Kidney capillary endothelial cell (primary cell): Measurements from ENCODE around the gene SLC7A14.

Experiments
- DNase-seq: peaks from one replicate; pipeline ENCODE4 v3.0.0-alpha.2; 2018; ENCODE audit warnings: low spot score

The SLC7A14 gene

GRCh38 chr3:170497207-170498095, 88.4 kb downstream of the SLC7A14 start:
- DNase-seq: no peak

DNA sequence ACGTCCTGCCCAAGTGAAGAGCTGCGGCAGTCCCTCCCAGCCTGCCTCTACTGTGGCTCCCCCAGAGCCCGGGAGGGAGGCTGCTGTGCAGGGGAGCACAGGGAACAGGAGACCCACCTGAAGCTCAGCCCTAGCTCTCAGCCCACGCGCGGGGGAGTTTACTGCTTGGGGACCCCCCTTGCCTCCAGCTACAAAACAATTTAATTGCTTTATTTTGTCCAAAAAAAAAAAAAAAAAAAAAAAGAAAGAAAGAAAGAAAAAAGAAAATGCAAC, 89.1 kb downstream of the SLC7A14 start:
- DNase-seq: no peak

GRCh38 chr3:170496026-170496867, 89.6 kb downstream of the SLC7A14 start:
- DNase-seq: no peak

GRCh38 chr3:170494766-170495165, 91.1 kb downstream of the SLC7A14 start:
- DNase-seq: no peak

- no peak for DNase-seq
Observed at GRCh38 chr3:170493712-170494182, 92.1 kb downstream of the SLC7A14 start.

DNA sequence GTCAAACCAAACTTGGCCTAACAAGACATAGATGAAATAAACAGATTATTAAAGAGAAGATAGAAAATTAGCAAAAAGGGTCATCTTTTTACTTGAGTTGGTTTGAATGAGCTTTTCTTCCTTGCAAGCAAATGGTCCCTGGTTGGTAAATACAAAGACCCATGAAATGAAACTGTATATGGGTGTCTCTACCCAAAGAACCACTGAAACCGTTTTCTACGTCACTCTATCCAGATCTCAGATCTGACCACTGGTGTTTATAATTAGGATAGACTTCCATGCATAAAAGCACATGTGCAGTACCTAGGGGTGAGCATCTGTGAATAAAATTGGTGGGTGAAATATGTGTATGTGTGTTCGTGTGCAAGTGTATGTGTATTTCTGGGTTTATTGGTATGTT, 94.0 kb downstream of the SLC7A14 start:
- no peak for DNase-seq

DNA sequence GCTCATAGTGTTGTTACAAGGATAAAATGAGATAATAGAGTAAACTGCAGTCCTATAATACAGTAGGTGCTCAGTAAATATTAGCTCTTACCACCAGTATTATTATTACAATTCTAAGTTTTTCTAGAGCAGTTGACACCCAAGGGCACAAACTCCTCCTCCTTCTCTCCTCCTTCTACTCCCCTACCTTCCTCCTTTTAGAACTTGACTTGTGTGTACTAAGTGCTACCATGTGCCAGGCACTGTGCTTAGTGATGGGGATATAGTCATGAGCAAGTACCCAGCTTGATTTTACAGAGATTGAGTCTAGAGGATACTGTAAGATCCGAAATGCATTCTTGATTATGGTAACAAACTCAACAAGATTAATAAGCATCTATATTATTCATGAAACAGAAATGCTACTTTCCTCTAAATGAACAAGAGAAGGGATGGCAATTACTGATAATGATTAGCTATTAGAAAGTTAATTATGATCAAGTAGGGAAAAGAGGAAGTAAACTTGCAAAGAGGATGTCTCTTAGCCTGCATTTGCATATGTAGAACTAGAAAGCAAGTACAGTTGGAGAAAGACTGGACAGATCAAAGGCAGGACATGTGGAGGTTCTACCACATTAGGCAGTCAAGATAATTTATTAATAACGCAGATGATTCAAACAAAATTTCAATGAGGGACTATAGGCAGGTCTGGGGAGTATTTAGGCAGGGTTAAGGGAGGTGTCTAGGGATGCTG, 94.9 kb downstream of the SLC7A14 start:
- DNase-seq: no peak

GRCh38 chr3:170488802-170489201, 97.1 kb downstream of the SLC7A14 start:
- no peak for DNase-seq

DNA sequence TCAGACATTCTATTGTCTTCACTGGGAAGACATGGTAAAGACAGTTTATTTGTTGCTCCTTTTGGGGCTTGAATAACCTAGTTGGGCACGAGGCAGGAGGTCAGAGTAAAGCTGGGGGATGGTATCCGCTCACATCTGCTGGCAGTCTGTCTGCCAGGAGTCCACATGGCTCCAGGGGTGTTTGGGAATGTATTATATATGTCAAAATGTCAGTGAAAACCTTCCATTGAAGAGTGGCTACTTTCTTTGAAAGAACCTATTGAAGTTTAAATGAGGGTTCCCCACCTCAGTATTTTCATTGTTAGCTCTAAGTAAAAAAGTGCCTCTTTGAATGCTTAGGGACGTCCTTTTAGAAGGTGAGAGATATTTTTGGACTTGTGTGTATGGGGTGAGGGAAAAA, 98.8 kb downstream of the SLC7A14 start:
- DNase-seq: no peak

DNA sequence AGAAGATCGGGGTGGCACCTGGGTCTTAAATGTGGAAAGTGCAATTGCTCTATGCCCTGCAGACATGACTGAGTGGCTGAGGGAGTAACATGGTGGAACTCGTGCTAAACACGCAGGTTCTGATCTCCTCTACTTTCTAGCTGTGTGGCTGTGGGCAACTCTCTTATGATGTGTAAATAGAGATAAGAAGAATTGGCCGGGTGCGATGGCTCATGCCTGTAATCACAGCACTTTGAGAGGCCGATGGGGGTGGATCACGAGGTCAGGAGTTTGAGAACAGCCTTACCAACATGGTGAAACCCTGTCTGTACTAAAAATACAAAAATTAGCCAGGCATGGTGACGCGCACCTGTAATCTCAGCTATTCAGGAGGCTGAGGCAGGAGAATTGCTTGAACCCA, 99.5 kb downstream of the SLC7A14 start:
- DNase-seq: no peak

GRCh38 chr3:170485696-170486095, 100.2 kb downstream of the SLC7A14 start:
- DNase-seq: no peak

DNA sequence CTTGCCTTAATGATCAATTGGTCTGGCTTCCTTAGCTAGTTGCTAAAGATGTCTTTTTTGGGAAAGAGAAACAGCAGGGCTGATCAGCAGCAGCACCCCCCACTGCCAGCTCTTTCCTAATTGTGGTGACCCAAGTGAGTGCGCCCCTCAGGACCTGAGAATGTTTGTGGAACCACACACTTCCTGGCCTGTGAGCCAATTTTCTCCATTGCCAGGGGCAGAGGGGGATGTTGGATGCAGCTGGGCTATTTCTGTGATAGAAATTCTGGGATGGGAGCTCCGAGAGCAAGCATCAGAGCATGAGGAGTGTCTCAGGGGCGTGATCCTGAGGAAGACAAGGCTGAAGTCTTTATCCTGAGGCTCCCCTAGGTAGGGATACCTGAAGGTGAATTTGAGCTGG, 100.6 kb downstream of the SLC7A14 start:
- DNase-seq: no peak

DNA sequence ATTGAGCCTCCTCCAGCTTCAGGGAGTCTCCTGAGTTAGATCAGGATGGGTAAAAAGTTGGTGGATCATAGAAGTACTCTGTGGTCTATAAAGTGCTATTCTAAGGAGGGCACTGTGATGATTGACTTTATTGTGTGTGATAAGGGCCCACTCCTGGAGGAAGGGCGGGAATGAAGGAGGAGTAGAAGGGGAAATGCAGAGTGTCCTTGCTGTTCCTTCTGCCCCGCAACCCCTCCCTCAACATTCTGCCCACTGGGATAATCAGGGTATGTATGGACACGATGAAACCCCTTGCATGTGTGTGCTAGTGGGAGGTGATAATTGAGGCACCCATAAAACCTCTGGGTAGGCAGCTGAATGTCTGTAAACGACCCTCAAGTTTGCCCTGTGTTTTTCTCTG, 101.0 kb downstream of the SLC7A14 start:
- DNase-seq: no peak

DNA sequence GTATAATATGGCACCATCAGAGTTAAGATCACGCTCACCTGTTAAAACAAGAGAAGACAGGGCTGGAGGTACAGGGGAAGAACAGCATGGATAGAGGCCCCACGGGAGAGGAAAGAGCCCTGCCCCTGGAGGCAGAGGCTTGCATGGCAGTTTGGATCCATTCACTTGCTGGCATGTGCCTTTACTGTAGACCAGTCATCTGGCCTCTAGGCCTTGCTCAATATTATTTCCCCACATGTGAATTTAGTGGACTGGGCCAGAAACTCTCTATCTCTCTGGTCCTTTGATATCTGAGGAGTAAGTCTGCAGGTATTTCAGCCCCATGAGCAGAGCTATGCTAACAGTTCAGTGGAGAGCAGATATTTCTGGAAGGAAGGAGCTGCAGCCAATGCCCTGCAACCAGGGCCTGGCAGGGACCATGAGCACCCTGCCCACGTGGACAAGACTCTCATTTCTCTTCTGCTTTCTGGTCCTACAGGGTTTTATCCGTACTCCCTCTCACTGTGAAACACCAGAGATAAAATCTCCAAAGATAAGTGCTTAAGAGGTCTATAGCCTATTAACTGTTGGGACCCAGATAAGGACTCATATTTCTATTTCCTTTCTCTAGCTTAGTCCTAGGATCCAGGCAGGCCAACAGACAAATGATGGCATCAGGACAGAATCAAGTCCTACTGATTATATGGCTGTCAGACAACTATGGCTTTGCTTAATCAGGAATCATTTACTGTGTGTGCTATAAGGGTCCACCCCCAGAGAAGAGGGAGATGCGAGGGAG, 102.2 kb downstream of the SLC7A14 start:
- no peak for DNase-seq

GRCh38 chr3:170482199-170482598, 103.7 kb downstream of the SLC7A14 start:
- no peak for DNase-seq

DNA sequence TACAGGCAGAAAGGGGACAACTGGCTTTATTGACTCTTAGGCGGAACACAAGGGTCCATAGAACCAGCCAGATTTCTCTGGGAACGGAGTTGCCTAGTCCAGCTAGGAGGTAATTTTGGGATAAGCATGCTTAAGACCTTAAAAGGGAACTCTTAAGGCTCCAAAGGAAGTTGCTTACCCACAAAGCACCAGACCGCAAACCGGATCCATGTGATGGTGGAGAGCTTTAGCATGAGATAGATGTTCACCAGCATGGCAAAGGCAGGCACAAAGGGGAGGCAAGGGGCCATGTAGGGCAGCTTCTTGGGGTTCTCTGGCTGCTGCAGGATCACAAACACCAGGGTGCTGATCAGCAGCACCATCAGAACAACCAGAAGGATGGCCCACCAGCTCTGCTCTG, 105.8 kb downstream of the SLC7A14 start:
- DNase-seq: no peak

- DNase-seq: no peak
Observed at GRCh38 chr3:170477395-170477794, 108.5 kb downstream of the SLC7A14 start.

- no peak for DNase-seq
Observed at GRCh38 chr3:170476291-170476690, 109.6 kb downstream of the SLC7A14 start.

GRCh38 chr3:170475092-170475685, 110.7 kb downstream of the SLC7A14 start:
- no peak for DNase-seq

- DNase-seq: no peak
Observed at GRCh38 chr3:170473358-170473757, 112.5 kb downstream of the SLC7A14 start.

GRCh38 chr3:170471149-170471548, 114.7 kb downstream of the SLC7A14 start:
- no peak for DNase-seq
